ENCODE data around the gene CD6. TPM values are rescaled to one million over a fixed set of nuclear protein-coding genes. Genes with fewer than 3 reads are reported as not detected.

The CD6 gene
- total and polyA plus RNA-seq, 2 donors (not counting 3 experiments of a cell fraction or from before 2014, with no cell fraction given), result not detected

GRCh38 chr11:61039916-61040315, 68.4 kb downstream of the CD6 start:
- H2AFZ ChIP-seq (ENCODE audit: low read depth, low read length), result no peak overlapping the region
- dilution Hi-C loops (cut with MboI; ENCODE audit: extremely low pct_ligation_motif_present, low sequenced_read_pairs), result no loop called here
- no peak overlapping the region for H3K27ac ChIP-seq (ENCODE audit: insufficient read depth, low read depth, low read length)
- H3K9me1 ChIP-seq (replicated peaks; ENCODE audit: control insufficient read depth, extremely low read depth, insufficient read depth, low read length), result no peaks in the 10 kb centered on the region
- intact Hi-C loops (cut with micrococcal nuclease), result no loop called here
- no TSS peak for BruUV-seq (replicated peaks)
- no peak for DNase-seq (ENCODE audit: low read depth, low spot score)
- H3K4me3 ChIP-seq (replicated peaks in 1 of 3; ENCODE audit: insufficient read depth in 1 of 3, low read depth in 1 of 3, low read length in 3 of 3), result no peak overlapping the region
- H3K9me3 ChIP-seq (replicated peaks; ENCODE audit: control insufficient read depth, insufficient read depth, low read length), result no peaks in the 10 kb centered on the region
- H3K79me2 ChIP-seq (ENCODE audit: control insufficient read depth, insufficient read depth, low read length), result no peaks in the 10 kb centered on the region
- TF ChIP-seq EZH2 (IDR thresholded peaks at IDR 0.05; ENCODE audit: borderline replicate concordance, low read depth, low read length, severe bottlenecking) (no peak), MAX (IDR thresholded peaks at IDR 0.05; ENCODE audit: insufficient read depth, insufficient read length) (no peak), POLR2A (IDR thresholded peaks at IDR 0.05; ENCODE audit: low read depth, low read length) (no peak), CTCF (IDR thresholded peaks at IDR 0.05; ENCODE audit: extremely low read depth in 1 of 2, insufficient read depth in 1 of 2, low read depth in 1 of 2, low read length in 2 of 2) (no peak), GATA2 (IDR thresholded peaks at IDR 0.05; ENCODE audit: insufficient read depth, insufficient read length, low read depth, low read length) (no peak), FOS (IDR thresholded peaks at IDR 0.05; ENCODE audit: borderline replicate concordance, insufficient read depth, low read length) (no peak), MYC (IDR thresholded peaks at IDR 0.05; ENCODE audit: low read depth, low read length) (no peak), JUN (IDR thresholded peaks at IDR 0.05; ENCODE audit: borderline replicate concordance, insufficient read depth, insufficient read length, low read depth) (no peak)
- H4K20me1 ChIP-seq (replicated peaks; ENCODE audit: control insufficient read depth, extremely low read depth, insufficient read depth, low read length), result no peaks in the 10 kb centered on the region
- H3K36me3 ChIP-seq (ENCODE audit: control insufficient read depth in 2 of 2, extremely low read depth in 1 of 2, insufficient read depth in 2 of 2, low read length in 2 of 2), result no peaks in the 10 kb centered on the region
- FAIRE-seq, result no peak
- ChIA-PET POLR2A (no interaction called here), CTCF (no interaction called here)
- no peaks in the 10 kb centered on the region for H3K4me1 ChIP-seq (ENCODE audit: control insufficient read depth, extremely low read depth, insufficient read depth, low read length)
- H3K9ac ChIP-seq (replicated peaks; ENCODE audit: extremely low read depth, insufficient read depth, low read length), result no peak overlapping the region
- H3K27me3 ChIP-seq (ENCODE audit: control insufficient read depth in 2 of 2, insufficient read depth in 2 of 2, low read length in 2 of 2), result peaks cover 0 to 4% of the 10 kb centered on the region in 2 experiments
- H3K4me2 ChIP-seq (ENCODE audit: insufficient read depth, low read length), result no peak overlapping the region
